Peyer's patch (tissue), 4 donors: ENCODE data around the gene RLIM. TPM values are rescaled to one million over a fixed set of nuclear protein-coding genes. Genes with fewer than 3 reads are reported as not detected.

ENCODE experiments used
- DNase-seq, 3 donors: peaks; one replicate each; pipeline ENCODE4 v3.0.0-alpha.2; 2017 to 2019
- H3K27ac ChIP-seq, 4 donors: fragments of 200-600 bp; sonication (generic); one replicate each; pipeline ENCODE4 v1.5.1; 2016 to 2019
- H3K27me3 ChIP-seq, 2 donors: fragments of 200-600 bp; sonication (generic); one replicate each; pipeline ENCODE4 v1.5.1; 2019
- H3K36me3 ChIP-seq, 3 donors: fragments of 200-600 bp; sonication (generic); one replicate each; pipeline ENCODE4 v1.5.1; 2016 to 2019
- H3K4me1 ChIP-seq, 4 donors: fragments of 200-600 bp; sonication (generic); one replicate each; pipeline ENCODE4 v1.5.1; 2016 to 2019
- H3K4me3 ChIP-seq, 4 donors: fragments of 200-600 bp; sonication (generic); 1 replicate in 3 of 4; 2 replicates in 1 of 4; pipeline ENCODE4 v1.5.1; 2016 to 2019; ENCODE audit warnings: mild to moderate bottlenecking in 1 of 4
- H3K9me3 ChIP-seq, 4 donors: fragments of 200-600 bp; sonication (generic); one replicate each; pipeline ENCODE4 v1.5.1; 2016 to 2019; ENCODE audit warnings: mild to moderate bottlenecking in 1 of 4
- CTCF ChIP-seq, 6 experiments: fragments of 450-650 bp in 4 of 6; fragments of 200-600 bp in 2 of 6; sonication (generic) in 1 of 6; IDR thresholded peaks; one replicate each; pipeline ENCODE4 v1.5.1; 2017 to 2019; ENCODE audit warnings: antibody characterized with exemption in 6 of 6, mild to moderate bottlenecking in 3 of 6, moderate library complexity in 1 of 6
- POLR2A ChIP-seq, 2 donors: fragments of 450-650 bp; IDR thresholded peaks; one replicate each; pipeline ENCODE4 v1.5.1; 2017; ENCODE audit warnings: antibody characterized with exemption in 2 of 2, mild to moderate bottlenecking in 2 of 2, moderate library complexity in 2 of 2
- total RNA-seq, 4 donors: library from RNA; depleted of rRNA; stranded (reverse); fragments of >200 nt; gene quantifications; one replicate each; pipeline ENCODE4 v1.1.0, GENCODE V29; 2016

The RLIM gene
- total RNA-seq, 4 donors from 2014 or later, result 13.4 to 45.4 (median 17.0) TPM

- Histone ChIP-seq H3K36me3 (no peaks in the 10 kb centered on the region), H3K27ac (no peak overlapping the region), H3K4me3 (no peak overlapping the region), H3K9me3 (no peaks in the 10 kb centered on the region), H3K4me1 (no peaks in the 10 kb centered on the region), H3K27me3 (no peaks in the 10 kb centered on the region)
- TF ChIP-seq CTCF (IDR thresholded peaks at IDR 0.05) (no peak), POLR2A (IDR thresholded peaks at IDR 0.05) (no peak)
- DNase-seq, result no peak
Observed at GRCh38 chrX:74579597-74580198, 34.7 kb downstream of the RLIM start.

GRCh38 chrX:74578137-74578536 lies 36.3 kb downstream of the RLIM start:
- H3K4me1 ChIP-seq, result no peaks in the 10 kb centered on the region
- no peak overlapping the region for H3K4me3 ChIP-seq
- no peak for DNase-seq
- H3K27ac ChIP-seq, result no peak overlapping the region
- H3K36me3 ChIP-seq, result no peaks in the 10 kb centered on the region
- H3K9me3 ChIP-seq, result no peaks in the 10 kb centered on the region
- H3K27me3 ChIP-seq, result no peaks in the 10 kb centered on the region
- TF ChIP-seq POLR2A (IDR thresholded peaks at IDR 0.05), result no peak
- no peak for TF ChIP-seq CTCF (IDR thresholded peaks at IDR 0.05)

- H3K27ac ChIP-seq, result no peak overlapping the region
- no peaks in the 10 kb centered on the region for H3K9me3 ChIP-seq
- H3K36me3 ChIP-seq, result no peaks in the 10 kb centered on the region
- TF ChIP-seq POLR2A (IDR thresholded peaks at IDR 0.05) (no peak), CTCF (IDR thresholded peaks at IDR 0.05) (no peak)
- no peak for DNase-seq
- H3K4me3 ChIP-seq, result no peak overlapping the region
- H3K4me1 ChIP-seq, result no peaks in the 10 kb centered on the region
- H3K27me3 ChIP-seq, result no peaks in the 10 kb centered on the region
Observed at GRCh38 chrX:74557378-74557777, 57.0 kb downstream of the RLIM start.

GRCh38 chrX:74551934-74552333 lies 62.5 kb downstream of the RLIM start:
- no peak overlapping the region for H3K4me3 ChIP-seq
- H3K27me3 ChIP-seq, result no peaks in the 10 kb centered on the region
- no peaks in the 10 kb centered on the region for H3K36me3 ChIP-seq
- no peaks in the 10 kb centered on the region for H3K9me3 ChIP-seq
- H3K27ac ChIP-seq, result no peak overlapping the region
- H3K4me1 ChIP-seq, result no peaks in the 10 kb centered on the region
- TF ChIP-seq POLR2A (IDR thresholded peaks at IDR 0.05), result no peak
- no peak for TF ChIP-seq CTCF (IDR thresholded peaks at IDR 0.05)
- no peak for DNase-seq

- TF ChIP-seq CTCF (IDR thresholded peaks at IDR 0.05) (peak; percentile 91 to 99 (median 96)), POLR2A (IDR thresholded peaks at IDR 0.05) (no peak)
- H3K4me1 ChIP-seq, result no peaks in the 10 kb centered on the region
- no peaks in the 10 kb centered on the region for H3K9me3 ChIP-seq
- H3K27ac ChIP-seq, result no peak overlapping the region
- H3K36me3 ChIP-seq, result no peaks in the 10 kb centered on the region
- DNase-seq, result peak; percentile 79 to 92 (median 86)
- no peak overlapping the region for H3K4me3 ChIP-seq
- no peaks in the 10 kb centered on the region for H3K27me3 ChIP-seq
Observed at GRCh38 chrX:74550295-74550802, 64.1 kb downstream of the RLIM start.
